GM12873 (cell line): ENCODE data around the gene MYT1.

Experiments
- CTCF ChIP-seq: IDR thresholded peaks from 2 replicates; pipeline ENCODE4 v1.5.1; 2012; ENCODE audit warnings: low read depth, mild to moderate bottlenecking, moderate library complexity, low read length, control low read depth; ENCODE audit not compliant: insufficient read depth; ENCODE audit errors: missing control alignments

The MYT1 gene

GRCh38 chr20:64137598-64138031 lies 26.6 kb upstream of the MYT1 start:
- no peak for TF ChIP-seq CTCF

GRCh38 chr20:64138276-64138815 lies 25.9 kb upstream of the MYT1 start:
- TF ChIP-seq CTCF: no peak

GRCh38 chr20:64139199-64140060 lies 24.8 kb upstream of the MYT1 start:
- no peak for TF ChIP-seq CTCF

GRCh38 chr20:64140061-64140931 lies 24.0 kb upstream of the MYT1 start:
- TF ChIP-seq CTCF: no peak

- TF ChIP-seq CTCF: no peak
Observed at GRCh38 chr20:64140956-64141355, 23.3 kb upstream of the MYT1 start.

- no peak for TF ChIP-seq CTCF
Observed at GRCh38 chr20:64142590-64142989, 21.7 kb upstream of the MYT1 start.

GRCh38 chr20:64143018-64143801 lies 21.0 kb upstream of the MYT1 start:
- TF ChIP-seq CTCF: no peak
